Heart right ventricle (tissue), 16 donors: ENCODE data around the gene ZNF581. TPM values are rescaled to one million over a fixed set of nuclear protein-coding genes. Genes with fewer than 3 reads are reported as not detected.

Experiments used
- ATAC-seq, 8 donors: fragments of 200-7000 bp; cut with Tn5 transposase; one replicate each; pipeline ENCODE4 v1.9.1; 2020; ENCODE audit warnings: mild to moderate bottlenecking in 8 of 8, moderate library complexity in 8 of 8, moderate number of reproducible peaks in 1 of 8
- DNase-seq, 2 donors: peaks; one replicate each; pipeline ENCODE4 v3.0.0-alpha.2; 2020
- H3K27ac ChIP-seq, 10 donors: fragments of 200-600 bp; sonication (generic) in 2 of 10; one replicate each; pipeline versions ENCODE4 v1.5.0 to v1.8.0; 2020 to 2022; ENCODE audit warnings: mild to moderate bottlenecking in 3 of 10
- H3K27me3 ChIP-seq, 7 donors: fragments of 200-600 bp; one replicate each; pipeline ENCODE4 v1.8.0; 2021 to 2022; ENCODE audit warnings: mild to moderate bottlenecking in 2 of 7
- H3K36me3 ChIP-seq, 9 donors: fragments of 200-600 bp; sonication (generic) in 1 of 9; one replicate each; pipeline versions ENCODE4 v1.5.0 to v1.8.0; 2020 to 2022; ENCODE audit warnings: mild to moderate bottlenecking in 2 of 9
- H3K4me1 ChIP-seq, 9 donors: fragments of 200-600 bp; sonication (generic) in 1 of 9; one replicate each; pipeline versions ENCODE4 v1.5.0 to v1.8.0; 2020 to 2022; ENCODE audit warnings: mild to moderate bottlenecking in 4 of 9
- H3K4me3 ChIP-seq, 10 donors: fragments of 200-600 bp; sonication (generic) in 2 of 10; one replicate each; pipeline versions ENCODE4 v1.5.0 to v1.8.0; 2020 to 2022; ENCODE audit warnings: mild to moderate bottlenecking in 7 of 10, moderate library complexity in 2 of 10
- H3K9me3 ChIP-seq, 11 donors: fragments of 200-600 bp in 10 of 11; sonication (generic) in 2 of 11; one replicate each; pipeline versions ENCODE4 v1.5.0 to v1.8.0; 2013 to 2022; ENCODE audit warnings: mild to moderate bottlenecking in 2 of 11, control low read depth in 1 of 11, moderate library complexity in 1 of 11
- WGBS, 2 donors: extraction: QIAGEN DNeasy Blood & Tissue Kit; methylation state at CpG; one replicate each; pipeline ENCODE4 v1.1.7; 2013; ENCODE audit warnings: inconsistent platforms in 1 of 2; 5-methylcytosine and 5-hydroxymethylcytosine counted together
- intact Hi-C, 10 donors: fragments of 100-400 bp; cut with DNase I; formaldehyde crosslinking; loops; one replicate each; pipeline versions ENCODE4 v1.11.1 to v1.14.2; 2022
- polyA plus RNA-seq, 2 donors: library from polyadenylated mRNA; stranded (reverse); fragments of 200-250 nt; gene quantifications; one replicate each; pipeline ENCODE4 v1.2.3, GENCODE V29; 2013
- total RNA-seq, 10 donors: library from RNA; stranded (reverse); fragmentation: NEBNext Ultra II Directional in 3 of 10; extraction: Animal tissue kit (Norgen Biotek cat#: 25700) in 3 of 10; gene quantifications; one replicate each; pipeline versions ENCODE4 v1.2.1 to v1.2.4, GENCODE V29; 2021 to 2023
- TF ChIP-seq, protein P1 (sequence below), 9 donors: fragments of 200-600 bp; sonication (generic) in 2 of 9; IDR thresholded peaks; one replicate each; pipeline versions ENCODE4 v1.5.0 to v1.8.0; 2021 to 2022; ENCODE audit warnings: antibody characterized with exemption in 9 of 9, mild to moderate bottlenecking in 5 of 9, moderate library complexity in 1 of 9
- donor health status: Arrhythmogenic right ventricular cardiomyopathy.
- donor health status: ischemic (EF 13 %, LVEDD 7.1; RV severe dilation, severe dysfunction).
- donor health status: healthy with polysubstance abuse.
- donor health status: DM: no; HTN: yes; CAD: no.
- donor health status: DM: no; HTN: no; CAD: no.
- donor health status: ischemic (EF 25% LVEDD 6.9; RV normal size, moderate dysfunction).
- donor health status: ischemic (EF 25% LVEDD 5.7; RV mildly dilated, moderate dysfunction).
- donor health status: healthy.
- donor health status: DM: yes; HTN: yes; CAD: no.
- donor health status: Ischemic cardiomyopathy.
- donor health status: ischemic (EF 35%, LVEDD 5.7; RV mildly dilated, moderate dysfunction).
- donor health status: nonischemic (EF 11% LVEDD 7.7; RV severe dilation, severe dysfunction).
- donor health status: DM: yes; HTN: yes; CAD: no.
- donor health status: PGD.
- donor health status: ischemic (EF 29% LVEDD 5.4; RV normal size, mild dysfunction).
- donor health status: nonischemic (EF 23%, LVEDD 6.1; RV moderate dilation, normal function).

ZNF581 gene
- total and polyA plus RNA-seq, 12 donors: 4.0 to 15.6 (median 6.5) TPM

- DNase-seq (no peak), ATAC-seq (no peak)
- Histone ChIP-seq H3K27me3 (no peaks in the 10 kb centered on the region), H3K36me3 (peaks cover 0 to 84% (median 54%) of the 10 kb centered on the region in 9 donors), H3K27ac (no peak overlapping the region), H3K9me3 (no peaks in the 10 kb centered on the region), H3K4me3 (no peak overlapping the region), H3K4me1 (peaks cover 25 to 39% (median 30%) of the 10 kb centered on the region in 9 donors)
- intact Hi-C loops: no loop called here
- whole genome bisulfite sequencing, 2 donors: 58 to 66% methylated on average over 7 of the region's 7 CpGs
- TF ChIP-seq, protein P1, sequence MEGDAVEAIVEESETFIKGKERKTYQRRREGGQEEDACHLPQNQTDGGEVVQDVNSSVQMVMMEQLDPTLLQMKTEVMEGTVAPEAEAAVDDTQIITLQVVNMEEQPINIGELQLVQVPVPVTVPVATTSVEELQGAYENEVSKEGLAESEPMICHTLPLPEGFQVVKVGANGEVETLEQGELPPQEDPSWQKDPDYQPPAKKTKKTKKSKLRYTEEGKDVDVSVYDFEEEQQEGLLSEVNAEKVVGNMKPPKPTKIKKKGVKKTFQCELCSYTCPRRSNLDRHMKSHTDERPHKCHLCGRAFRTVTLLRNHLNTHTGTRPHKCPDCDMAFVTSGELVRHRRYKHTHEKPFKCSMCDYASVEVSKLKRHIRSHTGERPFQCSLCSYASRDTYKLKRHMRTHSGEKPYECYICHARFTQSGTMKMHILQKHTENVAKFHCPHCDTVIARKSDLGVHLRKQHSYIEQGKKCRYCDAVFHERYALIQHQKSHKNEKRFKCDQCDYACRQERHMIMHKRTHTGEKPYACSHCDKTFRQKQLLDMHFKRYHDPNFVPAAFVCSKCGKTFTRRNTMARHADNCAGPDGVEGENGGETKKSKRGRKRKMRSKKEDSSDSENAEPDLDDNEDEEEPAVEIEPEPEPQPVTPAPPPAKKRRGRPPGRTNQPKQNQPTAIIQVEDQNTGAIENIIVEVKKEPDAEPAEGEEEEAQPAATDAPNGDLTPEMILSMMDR (IDR thresholded peaks at IDR 0.05): no peak
Measured at GRCh38 chr19:55661826-55662225, 18.4 kb downstream of the ZNF581 start.

DNA sequence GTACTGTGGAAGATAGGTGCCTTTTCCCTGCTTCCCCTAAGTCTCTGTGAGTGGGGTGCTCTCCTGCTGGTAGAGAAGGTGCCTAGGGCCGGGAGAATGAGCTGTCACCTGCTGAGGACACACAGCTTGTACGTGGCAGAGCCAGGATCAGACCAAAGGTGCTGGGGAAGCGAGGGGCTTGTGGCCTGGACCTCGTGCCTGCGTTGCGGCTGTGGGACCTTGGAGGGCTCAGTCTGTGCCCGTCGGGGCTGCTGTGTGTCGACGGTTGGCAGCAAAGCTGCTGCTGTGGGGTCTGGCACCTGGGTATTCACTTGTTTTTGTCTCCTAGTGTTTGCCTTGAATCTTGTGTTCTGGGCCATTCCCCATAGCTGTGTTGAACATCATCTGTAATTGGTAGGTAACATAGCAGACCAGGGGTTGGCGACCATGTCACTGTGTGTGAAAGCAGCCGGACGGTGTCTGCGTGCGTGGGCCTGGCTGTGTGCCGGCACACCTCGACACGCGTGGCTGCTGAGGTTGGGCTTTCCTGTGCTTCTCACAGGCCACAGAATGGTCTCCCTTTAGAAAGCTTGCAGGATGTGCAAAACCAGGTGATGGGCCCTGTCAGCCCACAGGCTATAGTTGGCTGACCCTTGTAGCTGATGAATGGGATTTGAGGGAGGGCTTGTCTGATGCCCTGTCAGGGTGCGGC, 20.5 kb downstream of the ZNF581 start:
- TF ChIP-seq, protein P1 (IDR thresholded peaks at IDR 0.05): no peak
- peaks cover 0 to 99% (median 64%) of the 10 kb centered on the region in 9 donors for H3K36me3 ChIP-seq
- no peaks in the 10 kb centered on the region for H3K27me3 ChIP-seq
- WGBS, 2 donors: 87 to 91% methylated on average over 20 of the region's 20 CpGs
- no peak overlapping the region for H3K4me3 ChIP-seq
- DNase-seq (no peak), ATAC-seq (no peak)
- intact Hi-C loops: no loop called here
- no peaks in the 10 kb centered on the region for H3K9me3 ChIP-seq
- peaks cover 3 to 21% (median 9%) of the 10 kb centered on the region in 9 donors for H3K4me1 ChIP-seq
- no peak overlapping the region for H3K27ac ChIP-seq

DNA sequence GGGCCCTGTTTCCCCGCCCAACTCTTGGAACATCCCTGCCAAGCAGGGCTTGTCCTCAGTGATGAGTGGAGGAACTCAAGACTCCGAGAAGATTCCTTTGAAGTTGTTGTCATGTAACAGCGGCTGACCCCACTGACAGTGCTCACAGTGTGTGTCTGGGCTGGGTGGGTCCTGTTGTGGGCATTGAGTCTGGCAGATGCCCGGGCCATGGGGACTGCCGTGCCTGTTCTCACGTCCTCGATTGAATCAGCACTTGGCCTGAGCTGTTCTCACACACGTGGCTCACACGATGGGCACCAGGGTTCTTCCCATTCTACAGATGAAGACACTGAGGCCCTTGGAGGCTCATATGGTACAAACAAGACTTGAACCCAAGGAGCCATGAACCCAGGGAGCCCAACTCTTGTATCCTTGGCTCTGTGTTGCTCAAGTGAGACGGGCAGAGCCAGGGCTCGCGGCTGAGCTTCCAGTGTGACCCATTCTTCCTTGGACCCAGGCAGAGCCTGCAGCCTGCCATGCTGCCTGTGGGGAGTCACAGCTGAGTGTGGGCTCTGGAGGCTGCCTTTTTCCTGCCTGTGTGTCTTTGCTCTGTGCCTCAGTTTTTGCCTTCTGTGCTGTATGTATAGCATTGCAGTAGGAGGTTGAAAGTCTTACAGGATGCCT, 23.0 kb downstream of the ZNF581 start:
- TF ChIP-seq, protein P1 (IDR thresholded peaks at IDR 0.05): no peak
- ATAC-seq (no peak), DNase-seq (no peak)
- 85 to 90% methylated on average over 12 of the region's 12 CpGs for WGBS, 2 donors
- Histone ChIP-seq H3K27ac (no peak overlapping the region), H3K4me1 (peaks cover 0 to 13% (median 2%) of the 10 kb centered on the region in 9 donors), H3K4me3 (no peak overlapping the region), H3K27me3 (no peaks in the 10 kb centered on the region), H3K9me3 (no peaks in the 10 kb centered on the region), H3K36me3 (peaks cover 0 to 97% (median 67%) of the 10 kb centered on the region in 9 donors)
- intact Hi-C loops: no loop called here

DNA sequence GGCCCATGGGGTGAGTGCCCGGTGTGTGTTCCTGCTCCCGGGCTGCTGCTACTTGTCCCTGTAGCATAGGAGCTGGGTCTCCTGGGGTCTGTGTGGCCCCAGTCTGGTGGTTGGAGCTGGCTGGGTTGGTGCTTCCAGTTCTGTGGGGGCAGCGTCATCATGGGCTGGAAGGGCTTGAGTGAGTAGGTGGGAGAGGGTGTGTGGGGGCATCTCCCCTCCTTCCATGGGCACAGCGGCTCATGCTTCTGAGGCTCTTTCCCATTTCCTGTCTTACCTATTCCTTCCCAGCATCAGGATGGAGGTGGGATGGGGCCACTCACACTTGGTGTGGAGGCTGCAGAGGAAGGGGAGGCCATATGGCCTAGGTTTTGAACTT, 23.5 kb downstream of the ZNF581 start:
- Histone ChIP-seq H3K36me3 (peaks cover 0 to 97% (median 63%) of the 10 kb centered on the region in 9 donors), H3K4me1 (peaks cover 0 to 15% (median 4%) of the 10 kb centered on the region in 9 donors), H3K9me3 (no peaks in the 10 kb centered on the region), H3K27me3 (no peaks in the 10 kb centered on the region), H3K27ac (no peak overlapping the region), H3K4me3 (no peak overlapping the region)
- WGBS, 2 donors: 78 to 91% methylated on average over 4 of the region's 4 CpGs
- DNase-seq (no peak), ATAC-seq (no peak)
- TF ChIP-seq, protein P1 (IDR thresholded peaks at IDR 0.05): no peak
- intact Hi-C loops: no loop called here
